GM21717 (cell line): Measurements from ENCODE around the gene SEMA4D.

Experiments used
- ATAC-seq: cut with Tn5 transposase; IDR thresholded peaks from one replicate; pipeline ENCODE4 v1.9.1; 2021; ENCODE audit warnings: mild to moderate bottlenecking, moderate library complexity; ENCODE audit not compliant: unreplicated experiment

The SEMA4D gene

GRCh38 chr9:89391585-89391984, 106.3 kb downstream of the SEMA4D start:
- no peak for ATAC-seq

- no peak for ATAC-seq
Observed at GRCh38 chr9:89390578-89391116, 107.3 kb downstream of the SEMA4D start.

DNA sequence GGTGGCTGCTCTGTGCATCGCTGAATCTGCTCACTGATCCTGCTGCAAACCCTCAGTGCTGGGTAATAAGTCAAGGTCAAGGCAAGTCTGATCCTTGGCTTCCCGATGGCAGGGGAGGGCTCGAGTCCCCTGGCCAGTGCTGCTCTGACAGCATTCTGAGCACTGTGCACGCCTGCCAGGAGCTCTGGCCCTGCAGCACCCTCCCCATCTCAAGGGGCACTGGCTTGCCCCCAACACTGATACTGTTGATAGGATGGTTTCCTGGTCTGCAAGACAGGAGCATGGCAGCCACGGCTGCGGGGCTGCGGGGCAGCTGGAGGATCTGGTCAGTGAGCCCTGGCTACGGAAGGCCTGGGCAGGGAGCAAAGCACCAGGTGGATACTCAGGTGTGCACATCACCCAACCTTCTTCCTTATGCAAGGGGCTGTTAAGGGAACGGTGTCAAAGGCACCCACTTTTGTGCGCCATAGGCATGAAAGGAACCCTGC, 107.8 kb downstream of the SEMA4D start:
- ATAC-seq: no peak

DNA sequence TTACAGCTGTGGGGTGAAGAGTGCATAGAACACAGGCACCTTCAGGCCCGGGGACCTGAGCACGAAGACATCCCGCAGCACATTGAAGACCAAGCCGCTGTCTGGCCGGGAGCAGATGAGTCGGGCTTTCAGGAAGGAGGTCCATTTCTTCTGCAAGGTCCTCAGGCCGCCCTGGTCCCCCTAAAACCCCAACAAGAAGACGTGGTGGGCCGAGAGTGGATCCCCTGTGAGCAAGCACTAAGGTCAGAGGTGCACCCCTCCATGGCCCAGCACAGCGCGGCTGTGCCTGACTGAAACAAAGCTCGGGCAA, 109.1 kb downstream of the SEMA4D start:
- ATAC-seq: no peak

DNA sequence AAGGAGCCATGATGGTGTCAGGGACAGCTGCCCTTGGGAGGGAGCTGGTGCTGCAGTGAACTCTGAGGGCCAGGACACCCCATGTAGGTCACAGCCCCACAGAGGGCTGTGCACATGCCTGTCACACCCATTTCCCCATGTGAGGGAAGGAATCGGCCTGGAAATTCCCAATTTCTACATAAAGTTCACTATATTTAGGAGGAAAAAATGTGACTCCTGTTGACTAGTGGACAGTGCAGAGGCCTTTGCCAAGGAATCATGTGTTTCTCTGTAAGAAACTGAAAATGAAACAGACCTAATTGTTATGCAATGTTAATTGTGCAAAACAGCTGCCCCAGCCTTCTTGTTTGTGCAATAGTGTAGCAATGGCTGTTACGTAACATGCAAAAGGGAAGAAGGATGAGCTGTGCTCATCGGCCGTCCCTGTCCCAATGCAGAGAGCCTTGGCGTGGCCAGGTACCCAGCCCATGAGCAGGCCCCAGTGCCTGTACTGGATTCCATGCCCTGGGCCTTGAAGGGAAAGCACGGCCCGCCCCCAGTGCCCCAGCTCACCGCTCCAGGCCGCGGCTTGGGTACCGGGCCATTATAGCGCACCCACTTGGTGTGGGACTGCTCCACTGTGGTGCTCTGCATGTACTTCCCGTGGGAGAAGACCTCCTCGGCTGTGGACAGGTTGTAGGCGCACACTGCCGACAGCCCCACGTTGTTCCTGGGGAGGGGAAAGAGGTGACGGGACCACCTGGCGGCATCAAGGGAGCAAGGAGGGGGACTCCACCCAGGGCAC, 109.6 kb downstream of the SEMA4D start:
- no peak for ATAC-seq

DNA sequence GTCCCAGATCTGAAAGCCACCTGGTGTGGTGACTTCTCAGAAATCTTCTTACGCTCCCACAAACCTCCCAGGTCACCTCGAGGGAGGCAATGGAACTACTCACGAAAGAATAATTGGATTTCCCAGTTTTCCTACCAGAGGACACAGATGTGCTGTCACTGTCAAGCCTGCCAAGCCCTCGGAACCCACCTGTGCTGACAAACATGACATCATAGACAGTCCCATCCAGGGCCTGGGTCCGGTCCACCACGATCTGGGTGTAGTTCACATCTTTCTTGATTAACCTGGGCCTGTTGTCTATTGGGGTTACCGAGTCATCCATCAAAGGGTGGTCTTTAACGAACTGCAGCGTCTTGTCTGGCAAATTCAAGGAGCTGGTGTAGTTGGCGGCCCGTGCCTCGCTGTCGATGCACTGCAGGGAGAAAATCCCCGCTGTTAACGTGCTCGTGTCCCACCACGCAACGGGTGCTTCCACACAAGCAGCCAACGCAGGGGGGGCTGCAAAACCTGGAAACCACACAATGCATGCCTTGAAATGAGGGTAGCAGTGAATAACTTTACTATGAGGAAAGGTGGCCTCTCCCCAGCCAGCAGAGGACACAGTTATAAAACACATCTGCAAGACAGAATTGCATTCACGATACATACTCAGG, 110.6 kb downstream of the SEMA4D start:
- no peak for ATAC-seq

- ATAC-seq: no peak
Observed at GRCh38 chr9:89386797-89387196, 111.1 kb downstream of the SEMA4D start.

GRCh38 chr9:89386206-89386605, 111.7 kb downstream of the SEMA4D start:
- ATAC-seq: no peak

- ATAC-seq: no peak
Observed at GRCh38 chr9:89384783-89385182, 113.1 kb downstream of the SEMA4D start.

GRCh38 chr9:89383721-89384300, 114.1 kb downstream of the SEMA4D start:
- no peak for ATAC-seq

- no peak for ATAC-seq
Observed at GRCh38 chr9:89383030-89383720, 114.7 kb downstream of the SEMA4D start.

DNA sequence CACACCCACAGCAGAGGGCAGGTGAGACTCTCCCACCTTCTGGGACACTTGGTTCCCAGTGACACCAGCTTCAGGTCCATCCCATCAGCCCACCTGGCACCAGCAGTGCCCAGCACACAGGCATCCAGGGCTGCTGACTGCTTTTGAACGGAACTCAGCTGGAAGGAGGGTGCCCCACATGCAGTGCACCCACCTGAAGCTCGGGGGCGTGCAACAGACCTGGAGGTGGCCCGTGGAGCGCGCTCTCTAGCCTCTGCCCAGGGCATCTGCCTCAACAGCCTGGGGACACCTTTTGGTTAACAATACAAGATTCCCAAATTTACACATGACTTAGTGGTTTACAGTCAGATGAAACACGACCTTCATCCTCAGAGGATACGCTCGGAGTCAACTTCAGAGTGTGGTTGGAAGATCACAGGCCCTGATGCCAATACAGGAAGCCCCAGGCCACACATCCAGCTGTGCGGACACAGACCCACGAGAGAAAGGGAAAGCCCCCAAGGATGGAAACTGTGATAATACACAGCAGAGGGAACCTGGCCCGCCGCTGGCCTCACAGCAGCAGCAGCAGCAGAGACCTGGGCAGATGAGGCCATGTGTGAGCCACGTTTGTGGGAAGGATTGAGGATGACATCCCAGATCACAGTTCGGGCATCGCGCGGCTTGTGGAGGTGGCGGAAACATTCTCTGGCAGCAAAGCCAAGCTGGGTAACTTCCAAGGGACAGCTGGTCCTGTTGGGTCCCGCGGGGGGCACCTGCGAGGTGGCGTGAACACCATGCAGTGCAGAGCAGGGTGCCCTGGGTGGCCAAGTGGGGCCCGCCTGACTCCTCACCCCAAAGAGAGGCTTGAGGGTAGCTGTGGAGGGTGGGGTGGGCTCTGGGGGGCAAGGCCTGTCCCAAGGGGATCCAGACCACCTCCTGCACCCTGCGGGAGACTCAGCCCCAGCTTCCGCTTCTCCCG, 115.6 kb downstream of the SEMA4D start:
- no peak for ATAC-seq

- no peak for ATAC-seq
Observed at GRCh38 chr9:89381308-89381609, 116.7 kb downstream of the SEMA4D start.

DNA sequence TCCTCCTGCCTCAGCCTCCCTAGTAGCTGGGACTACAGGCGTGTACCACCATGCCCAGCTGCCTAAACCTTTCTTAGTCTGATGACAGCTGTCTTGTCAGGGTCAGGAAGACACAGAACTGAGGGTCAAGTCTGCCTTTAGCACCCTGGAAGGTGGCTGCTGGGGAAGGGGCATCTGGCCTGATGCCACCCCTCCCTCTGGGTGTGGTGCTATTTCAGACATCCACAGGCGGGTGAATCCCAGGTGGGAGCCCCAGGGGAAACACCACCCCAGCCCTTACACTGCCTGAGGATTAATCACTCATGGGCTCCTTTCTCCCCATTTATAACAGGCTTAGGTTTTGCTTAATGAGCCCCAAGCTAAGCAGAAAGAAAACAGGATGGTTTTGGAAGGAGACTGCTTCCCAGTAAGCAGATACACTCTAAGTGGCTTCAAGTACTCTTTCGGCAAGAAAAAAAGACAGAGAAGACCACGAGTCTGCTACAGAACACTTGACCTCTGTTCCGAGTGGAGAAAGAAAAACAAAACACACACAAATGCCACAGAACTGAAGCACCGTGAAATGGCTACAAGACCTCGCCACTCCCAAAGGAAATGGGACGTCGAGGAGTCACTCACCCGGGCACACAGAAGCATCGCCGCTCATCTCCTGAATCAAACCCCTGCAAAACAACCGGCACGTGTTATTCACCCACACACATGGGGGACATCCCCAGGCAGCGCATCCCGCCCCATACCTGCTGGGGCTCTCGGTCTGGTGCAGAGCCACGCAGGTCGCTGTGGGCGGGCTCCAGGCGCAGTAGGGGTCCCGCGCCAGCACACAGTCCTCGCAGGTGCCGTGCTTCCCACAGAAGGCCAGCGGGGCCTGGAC, 117.2 kb downstream of the SEMA4D start:
- no peak for ATAC-seq

DNA sequence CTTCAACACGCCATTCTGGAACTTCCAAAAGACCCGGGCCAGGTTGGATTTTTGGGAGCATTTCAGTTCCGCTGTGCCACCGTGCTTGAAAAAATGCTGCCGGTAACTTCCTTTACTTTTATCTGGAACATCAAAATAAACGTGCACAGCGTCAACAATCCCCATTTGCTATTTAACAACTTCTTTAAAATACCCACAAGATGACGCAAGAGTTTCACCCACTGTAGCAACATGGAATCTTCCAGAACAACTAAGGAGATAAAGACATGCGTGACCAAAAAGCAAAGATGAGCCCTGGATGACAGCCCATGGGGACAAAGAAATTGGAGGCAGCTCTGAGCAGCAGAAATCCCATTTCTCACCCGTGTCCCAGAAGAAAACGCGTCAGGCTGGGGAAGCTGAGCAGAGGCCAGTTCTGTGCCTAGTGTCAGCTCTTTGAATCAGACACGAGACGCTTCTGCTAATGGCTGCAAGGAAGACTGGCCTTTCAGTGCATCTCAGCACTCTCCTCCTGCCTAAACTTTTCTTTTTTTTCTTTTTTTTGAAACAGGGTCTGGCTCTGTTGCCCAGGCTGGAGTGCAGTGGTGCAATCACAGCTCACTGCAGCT, 118.3 kb downstream of the SEMA4D start:
- ATAC-seq: no peak

- no peak for ATAC-seq
Observed at GRCh38 chr9:89379031-89379430, 118.9 kb downstream of the SEMA4D start.

DNA sequence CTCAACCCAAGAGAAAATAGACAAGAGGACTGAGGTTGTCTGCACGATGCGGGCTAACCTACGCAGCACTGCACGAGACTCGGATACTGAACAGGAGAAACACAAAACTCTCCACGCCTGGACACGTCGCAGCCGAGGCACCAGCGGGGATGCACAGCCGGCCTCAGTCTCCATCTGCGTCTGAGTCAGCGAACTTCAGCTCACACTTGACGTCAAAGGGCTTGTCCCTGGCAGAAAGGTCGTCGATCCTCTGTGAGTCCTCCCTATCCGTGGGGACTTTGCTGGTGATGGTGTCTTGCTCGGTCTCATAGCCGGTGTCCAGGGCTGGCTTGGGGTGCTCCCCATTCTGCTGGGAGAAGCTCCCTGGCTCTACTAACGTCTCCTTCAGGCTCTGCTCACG, 119.4 kb downstream of the SEMA4D start:
- ATAC-seq: no peak

DNA sequence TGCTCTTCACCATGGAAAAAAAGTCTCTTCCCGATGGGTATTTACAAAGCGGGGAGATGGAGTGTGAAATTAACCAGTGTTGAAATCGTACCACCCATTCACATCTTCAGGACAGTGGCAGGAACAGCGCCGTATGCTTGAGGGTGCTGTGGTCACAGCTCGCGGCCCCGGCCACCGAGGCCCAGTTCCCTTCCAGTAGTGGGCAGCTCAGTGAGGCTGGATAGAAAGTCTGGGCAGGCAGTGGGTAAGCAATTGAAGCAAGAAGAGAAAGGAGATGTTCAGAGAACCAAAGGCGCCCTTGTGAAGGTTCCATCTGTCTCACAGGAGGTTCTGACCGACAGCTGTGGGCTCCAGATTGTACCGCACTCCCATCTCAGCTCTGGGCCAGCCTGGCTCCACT, 120.5 kb downstream of the SEMA4D start:
- ATAC-seq: no peak

GRCh38 chr9:89376741-89377351, 121.1 kb downstream of the SEMA4D start:
- ATAC-seq: no peak
